ENCODE data around the gene IL4I1.

IL4I1 gene

GRCh38 chr19:49850487-49851342 lies 46.0 kb downstream of the IL4I1 start, which contains the start of gene PTOV1:
Gene PTOV1, plus strand, starts transcription at chr19:49851159.
- peak; percentile 93 for DNase-seq (ENCODE audit: extremely low read depth, insufficient read length)

DNA sequence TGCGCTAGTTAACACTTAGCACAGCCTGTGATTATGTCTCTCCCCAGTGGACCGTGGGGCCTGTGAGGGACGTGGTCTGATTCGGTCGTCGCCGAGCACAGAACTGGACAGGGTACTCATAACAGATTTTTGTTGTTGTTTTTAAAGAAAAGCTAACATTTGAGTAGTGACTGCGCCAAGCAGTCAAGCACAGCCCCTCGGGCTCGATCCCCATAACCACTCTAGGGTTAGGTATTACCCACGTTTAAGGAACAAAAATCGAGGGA lies 46.5 kb downstream of the IL4I1 start:
- H3K36me3 ChIP-seq (ENCODE audit: control insufficient read depth, insufficient read depth, low read length): peaks cover 3% of the 10 kb centered on the region
- no peaks in the 10 kb centered on the region for H3K27me3 ChIP-seq (replicated peaks; ENCODE audit: control insufficient read depth, insufficient read depth, low read length)
- peak overlapping the region; percentile 70 for H3K4me3 ChIP-seq (replicated peaks; ENCODE audit: low read depth, low read length)
- no peak for DNase-seq (ENCODE audit: extremely low read depth, insufficient read length)
- TF ChIP-seq, protein P1, sequence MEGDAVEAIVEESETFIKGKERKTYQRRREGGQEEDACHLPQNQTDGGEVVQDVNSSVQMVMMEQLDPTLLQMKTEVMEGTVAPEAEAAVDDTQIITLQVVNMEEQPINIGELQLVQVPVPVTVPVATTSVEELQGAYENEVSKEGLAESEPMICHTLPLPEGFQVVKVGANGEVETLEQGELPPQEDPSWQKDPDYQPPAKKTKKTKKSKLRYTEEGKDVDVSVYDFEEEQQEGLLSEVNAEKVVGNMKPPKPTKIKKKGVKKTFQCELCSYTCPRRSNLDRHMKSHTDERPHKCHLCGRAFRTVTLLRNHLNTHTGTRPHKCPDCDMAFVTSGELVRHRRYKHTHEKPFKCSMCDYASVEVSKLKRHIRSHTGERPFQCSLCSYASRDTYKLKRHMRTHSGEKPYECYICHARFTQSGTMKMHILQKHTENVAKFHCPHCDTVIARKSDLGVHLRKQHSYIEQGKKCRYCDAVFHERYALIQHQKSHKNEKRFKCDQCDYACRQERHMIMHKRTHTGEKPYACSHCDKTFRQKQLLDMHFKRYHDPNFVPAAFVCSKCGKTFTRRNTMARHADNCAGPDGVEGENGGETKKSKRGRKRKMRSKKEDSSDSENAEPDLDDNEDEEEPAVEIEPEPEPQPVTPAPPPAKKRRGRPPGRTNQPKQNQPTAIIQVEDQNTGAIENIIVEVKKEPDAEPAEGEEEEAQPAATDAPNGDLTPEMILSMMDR (IDR thresholded peaks at IDR 0.05; ENCODE audit: insufficient read depth, low read length, poor library complexity, severe bottlenecking): no peak

More at GRCh38 chr19:49850487-49851342, 46.0 kb downstream of the IL4I1 start, which contains the start of gene PTOV1:
- peak within 1 kb of the TSS; percentile 70 for H3K4me3 ChIP-seq (replicated peaks; ENCODE audit: low read depth, low read length)
- no peaks in the 10 kb centered on the region for H3K27me3 ChIP-seq (replicated peaks; ENCODE audit: control insufficient read depth, insufficient read depth, low read length)
- TF ChIP-seq, protein P1 (IDR thresholded peaks at IDR 0.05; ENCODE audit: insufficient read depth, low read length, poor library complexity, severe bottlenecking): no peak
- peaks cover 6% of the 10 kb centered on the region for H3K36me3 ChIP-seq (ENCODE audit: control insufficient read depth, insufficient read depth, low read length)

- no peak overlapping the region for H3K4me3 ChIP-seq (replicated peaks; ENCODE audit: low read depth, low read length)
Observed at GRCh38 chr19:49849433-49850220, 47.1 kb downstream of the IL4I1 start.

DNA sequence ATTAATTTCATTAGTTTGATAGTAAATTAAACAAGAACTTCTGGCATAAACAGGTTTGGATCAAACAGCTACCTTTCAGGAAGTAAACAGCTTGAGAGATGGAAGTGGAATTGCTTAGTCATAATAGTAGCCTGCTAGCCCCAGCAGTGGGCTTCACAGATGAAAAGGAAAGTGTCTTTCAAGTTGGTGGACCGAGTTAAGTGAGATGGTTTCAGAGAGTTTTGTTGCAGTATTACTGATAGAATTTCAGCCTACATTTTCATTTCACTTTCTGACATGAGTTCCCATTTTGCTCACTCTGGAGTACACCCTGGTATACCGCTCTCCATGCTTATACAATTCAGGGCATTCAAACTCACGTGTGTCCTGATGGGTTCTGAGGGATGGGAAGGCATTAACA lies 47.7 kb downstream of the IL4I1 start:
- H3K4me3 ChIP-seq (replicated peaks; ENCODE audit: low read depth, low read length): no peak overlapping the region
- H3K36me3 ChIP-seq (ENCODE audit: control insufficient read depth, insufficient read depth, low read length): no peaks in the 10 kb centered on the region
- H3K27me3 ChIP-seq (replicated peaks; ENCODE audit: control insufficient read depth, insufficient read depth, low read length): no peaks in the 10 kb centered on the region
- DNase-seq (ENCODE audit: extremely low read depth, insufficient read length): no peak
- TF ChIP-seq, protein P1 (IDR thresholded peaks at IDR 0.05; ENCODE audit: insufficient read depth, low read length, poor library complexity, severe bottlenecking): no peak

More at GRCh38 chr19:49849433-49850220, 47.1 kb downstream of the IL4I1 start:
- TF ChIP-seq, protein P1 (IDR thresholded peaks at IDR 0.05; ENCODE audit: insufficient read depth, low read length, poor library complexity, severe bottlenecking): no peak
- no peak for DNase-seq (ENCODE audit: extremely low read depth, insufficient read length)
- Histone ChIP-seq H3K27me3 (replicated peaks; ENCODE audit: control insufficient read depth, insufficient read depth, low read length) (no peaks in the 10 kb centered on the region), H3K36me3 (ENCODE audit: control insufficient read depth, insufficient read depth, low read length) (no peaks in the 10 kb centered on the region)

DNA sequence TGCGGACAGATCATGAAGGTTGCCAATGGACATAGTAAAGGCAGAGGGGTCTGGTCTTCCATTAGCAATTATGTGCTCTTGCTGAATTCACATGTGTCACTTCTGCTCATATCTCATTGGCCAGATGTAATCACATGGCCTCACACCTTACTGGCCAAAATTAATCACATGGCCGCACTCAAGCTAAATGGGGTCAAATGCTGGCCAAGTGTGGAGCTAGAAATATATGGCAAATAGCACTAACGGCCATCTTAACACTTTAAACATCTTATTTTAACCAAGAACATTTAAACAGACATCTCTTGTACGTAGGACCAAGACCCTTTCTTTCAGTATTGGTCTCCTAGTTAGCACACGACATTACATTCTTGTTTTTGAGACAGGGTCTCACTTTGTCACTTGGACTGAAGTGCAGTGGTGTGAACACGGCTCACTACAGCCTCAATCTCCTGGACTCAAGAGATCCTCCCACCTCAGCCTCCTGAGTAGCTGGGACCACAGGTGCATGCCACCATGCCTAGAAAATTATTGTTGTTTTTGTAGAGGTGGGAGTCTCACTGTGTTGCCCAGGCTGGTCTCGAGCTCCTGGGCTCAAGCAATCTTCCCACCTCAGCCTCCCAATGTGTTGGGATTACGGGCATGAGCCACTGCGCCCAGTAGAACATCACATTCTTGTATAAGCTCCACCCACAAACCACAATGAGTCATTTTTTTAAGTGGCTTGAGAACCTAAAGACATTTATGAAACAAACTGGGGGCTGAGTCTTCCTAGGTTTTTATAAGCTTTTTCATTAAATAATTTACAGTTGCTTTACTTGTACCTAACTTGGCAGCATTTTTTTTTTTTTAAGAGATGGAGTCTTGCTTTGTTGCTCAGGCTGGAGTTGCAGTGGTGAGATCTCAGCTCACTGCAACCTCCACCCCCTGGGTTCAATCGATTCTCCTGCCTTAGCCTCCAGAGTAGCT lies 48.7 kb downstream of the IL4I1 start:
- H3K4me3 ChIP-seq (replicated peaks; ENCODE audit: low read depth, low read length): no peak overlapping the region
- no peaks in the 10 kb centered on the region for H3K27me3 ChIP-seq (replicated peaks; ENCODE audit: control insufficient read depth, insufficient read depth, low read length)
- DNase-seq (ENCODE audit: extremely low read depth, insufficient read length): no peak
- TF ChIP-seq, protein P1 (IDR thresholded peaks at IDR 0.05; ENCODE audit: insufficient read depth, low read length, poor library complexity, severe bottlenecking): no peak
- no peaks in the 10 kb centered on the region for H3K36me3 ChIP-seq (ENCODE audit: control insufficient read depth, insufficient read depth, low read length)

All from GM06990 (cell line).